CD4-positive, alpha-beta T cell treated with Interleukin-6 at 100 ng/mL for 8 hours (primary cell): ENCODE data around the gene DYNC1LI1.

Source experiments
- DNase-seq: peaks from one replicate; pipeline ENCODE4 v3.0.0-alpha.2; 2020; ENCODE audit warnings: mixed read lengths, low spot score

Gene DYNC1LI1

DNA sequence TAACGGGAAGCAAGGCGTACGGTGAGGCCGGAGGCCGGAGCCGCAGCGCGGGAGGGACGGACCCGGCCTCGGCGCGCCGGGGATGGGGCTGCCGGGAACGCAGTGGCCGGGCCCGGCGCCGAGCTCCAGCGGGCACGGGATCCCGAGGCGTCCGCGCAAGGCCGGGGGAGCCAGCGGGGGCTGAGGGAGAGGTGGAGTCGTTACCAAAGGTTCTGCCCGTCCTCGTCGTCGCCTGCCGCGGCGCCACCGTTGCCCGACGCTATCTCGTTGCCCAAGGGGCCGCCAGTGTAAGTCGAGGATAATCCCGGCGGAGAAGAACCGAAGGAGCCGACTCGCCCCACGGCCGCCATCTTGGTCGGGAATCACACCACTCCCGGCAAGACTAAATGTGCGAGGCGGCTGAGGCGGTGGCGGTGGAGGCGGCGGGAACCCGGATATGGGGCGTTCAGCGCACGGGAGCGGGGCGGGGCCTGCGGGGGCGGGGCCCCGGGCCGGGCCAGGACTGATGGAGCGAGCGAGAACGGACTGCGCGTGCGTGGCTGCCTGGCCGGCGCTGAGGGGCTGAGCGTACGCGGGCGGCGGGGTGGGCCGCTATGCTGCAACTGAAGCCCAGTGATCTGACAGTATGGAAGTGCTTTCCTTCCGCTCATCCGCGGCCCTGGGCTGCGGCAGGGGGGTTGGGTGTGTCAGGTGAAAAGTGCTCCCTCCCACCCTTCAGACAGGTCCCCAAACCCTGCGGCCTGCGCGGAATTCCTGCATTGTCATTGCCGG, at the start of gene DYNC1LI1:
DYNC1LI1 (minus strand) TSS at position 438 of the 771 bp plus-strand sequence; CDS start at position 350, 88 bp downstream.
- peak; percentile 92 for DNase-seq

DNA sequence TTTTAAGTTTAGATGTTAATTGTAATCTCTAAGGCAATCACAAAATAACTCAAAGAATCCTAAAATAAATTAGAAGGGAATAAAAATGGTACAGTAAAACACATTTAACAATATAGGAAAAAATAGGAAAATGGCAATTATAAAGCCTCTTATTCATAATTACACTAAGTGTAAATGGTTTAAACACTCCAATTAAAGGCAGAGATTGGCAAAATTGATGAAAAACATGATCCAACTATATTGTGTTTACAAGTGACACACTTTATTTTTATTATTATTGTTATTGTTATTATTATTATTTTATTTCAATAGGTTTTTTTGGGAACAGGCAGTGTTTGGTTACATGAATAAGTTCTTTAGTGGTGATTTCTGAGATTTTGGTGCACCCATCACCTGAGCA, 48.7 kb upstream of the DYNC1LI1 start:
- no peak for DNase-seq

DNA sequence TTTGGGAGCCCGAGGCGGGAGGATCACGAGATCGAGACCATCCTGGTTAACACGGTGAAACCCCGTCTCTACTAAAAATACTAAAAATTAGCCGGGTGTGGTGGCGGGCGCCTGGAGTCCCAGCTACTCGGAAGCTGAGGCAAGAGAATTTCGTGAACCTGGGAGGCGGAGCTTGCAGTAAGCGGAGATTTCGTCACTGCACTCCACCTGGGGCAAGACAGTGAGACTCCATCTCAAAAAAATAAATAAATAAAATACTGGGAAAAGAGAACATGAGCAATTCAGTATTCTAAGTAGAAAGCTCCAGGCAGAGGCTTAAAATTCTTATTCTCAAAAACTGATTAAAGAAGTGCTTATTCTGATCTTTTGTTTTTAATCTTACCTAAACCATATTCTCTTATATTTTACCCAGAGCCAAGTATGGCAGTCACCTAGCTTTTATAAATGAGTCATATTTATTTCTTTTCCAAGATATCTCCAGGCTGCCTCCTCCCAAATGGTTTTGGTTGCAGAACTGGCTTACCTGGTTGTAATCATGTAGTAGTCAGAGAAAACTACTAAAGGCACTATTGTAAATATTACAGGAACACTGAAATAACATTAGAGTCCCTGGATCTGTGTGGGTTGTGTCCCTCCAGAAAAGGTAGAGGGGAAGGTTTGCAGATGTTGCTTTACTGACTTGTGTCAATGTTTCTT, 45.8 kb upstream of the DYNC1LI1 start:
- DNase-seq: no peak

DNA sequence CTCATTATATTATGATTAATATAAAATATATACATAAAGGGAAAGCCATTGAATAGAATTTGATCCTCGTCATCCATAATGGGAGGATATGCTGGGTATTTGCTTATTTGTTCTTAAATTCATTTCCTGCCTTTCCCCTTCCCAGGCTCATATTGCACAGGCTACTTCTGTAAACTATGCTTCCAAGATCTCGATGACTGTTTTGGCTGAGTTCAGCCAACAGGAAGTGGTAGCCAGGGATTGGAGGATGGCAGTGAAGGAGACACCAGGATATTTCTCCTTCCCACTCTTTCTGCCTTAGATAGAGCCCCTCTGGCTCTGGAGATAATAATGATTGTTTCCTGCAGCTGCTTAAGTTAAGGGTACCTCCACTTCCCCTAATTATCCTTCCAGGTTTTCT, 44.3 kb upstream of the DYNC1LI1 start:
- no peak for DNase-seq

DNA sequence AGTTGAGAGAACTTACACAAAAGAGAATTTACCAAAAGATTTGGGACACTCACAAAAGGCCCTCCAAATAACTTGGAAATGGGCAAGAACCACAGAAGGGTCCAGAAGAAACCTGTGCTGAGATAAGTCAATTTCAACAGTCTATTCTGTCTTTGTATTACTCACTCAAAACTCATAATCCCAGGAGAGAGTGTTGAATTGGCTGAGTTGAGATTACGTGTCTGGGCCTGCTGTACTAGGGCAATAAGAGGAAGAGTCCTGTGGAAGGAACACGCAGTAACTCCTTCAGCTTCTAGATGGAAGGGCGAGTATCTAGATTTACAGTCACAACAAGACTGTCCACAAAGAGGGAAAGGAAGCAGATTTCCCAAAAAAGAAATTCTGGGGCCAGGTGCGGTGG, 42.5 kb upstream of the DYNC1LI1 start:
- DNase-seq: no peak

DNA sequence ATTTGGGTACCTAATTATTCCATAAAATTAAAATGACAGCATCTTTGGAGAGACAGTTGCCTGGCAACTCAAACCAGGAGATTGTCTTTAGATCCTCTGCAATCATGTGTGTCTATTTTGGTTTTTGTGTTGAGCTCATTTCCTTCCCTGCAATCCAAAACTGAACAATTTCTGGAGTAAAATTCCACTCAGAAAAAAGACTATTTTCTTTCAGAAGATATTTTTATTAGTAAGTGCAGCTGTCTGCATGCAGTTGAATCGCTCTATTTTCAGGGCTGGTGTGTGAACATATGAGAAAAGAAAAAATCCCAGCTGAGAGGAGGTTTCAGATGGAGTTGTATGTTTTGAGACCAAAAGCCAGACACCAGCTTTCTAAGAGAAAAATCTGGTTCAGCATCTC, 41.9 kb upstream of the DYNC1LI1 start:
- DNase-seq: no peak

DNA sequence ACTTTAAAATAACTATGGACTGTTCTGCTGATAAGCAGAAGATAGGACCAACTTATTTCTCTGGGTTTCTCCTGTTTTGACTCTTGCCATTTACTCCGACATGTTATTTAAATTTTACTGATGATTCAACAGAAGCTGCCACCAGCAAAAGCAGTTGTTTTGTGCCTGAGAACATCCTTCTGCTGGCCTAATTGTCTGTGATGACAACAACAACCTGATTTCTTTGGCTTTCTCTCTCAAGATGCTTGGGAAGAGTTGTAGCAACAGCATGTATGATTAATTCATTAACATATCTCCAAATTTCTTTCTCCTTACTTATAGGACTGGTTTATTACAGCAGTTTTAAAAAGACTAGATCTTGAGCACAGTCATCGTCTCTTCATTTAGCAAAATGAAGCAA, 36.9 kb upstream of the DYNC1LI1 start:
- no peak for DNase-seq

DNA sequence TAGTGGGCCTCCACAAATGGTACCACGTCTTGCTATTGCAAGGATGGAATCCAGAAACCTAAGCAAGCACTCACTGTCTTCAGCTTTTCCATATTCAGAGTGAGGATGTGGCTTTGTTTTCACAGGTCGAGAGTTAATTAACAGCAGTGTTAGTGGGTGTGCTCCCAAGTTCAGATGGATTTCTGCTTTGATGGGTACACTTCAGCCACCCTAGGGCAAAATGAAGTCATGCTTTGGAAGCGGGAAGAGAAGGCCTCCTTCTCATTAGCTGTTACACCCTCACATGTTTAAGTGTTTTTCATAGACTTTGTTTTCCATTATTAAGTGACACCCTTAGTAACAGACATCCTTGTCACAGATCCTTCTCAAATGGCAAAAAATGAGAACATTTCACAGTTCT, 36.3 kb upstream of the DYNC1LI1 start:
- no peak for DNase-seq

DNA sequence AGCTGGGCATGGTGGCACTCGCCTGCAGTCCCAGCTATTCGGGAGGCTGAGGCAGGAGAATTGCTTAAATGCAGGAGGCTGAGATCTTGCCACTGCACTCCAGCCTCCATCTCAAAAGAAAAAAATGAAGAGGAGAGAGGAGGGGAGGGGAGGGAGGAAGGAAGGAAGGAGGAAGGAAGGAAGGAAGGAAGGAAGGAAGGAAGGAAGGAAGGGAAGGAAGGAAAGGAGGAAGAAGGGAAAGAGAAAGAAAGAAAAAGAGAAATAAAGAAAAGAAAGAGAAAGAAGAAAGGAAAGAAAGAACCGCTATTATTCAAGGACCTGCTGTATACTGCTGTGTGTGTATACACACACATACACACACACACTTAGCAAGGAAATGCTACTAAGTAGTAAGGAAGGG, 35.6 kb upstream of the DYNC1LI1 start:
- no peak for DNase-seq

DNA sequence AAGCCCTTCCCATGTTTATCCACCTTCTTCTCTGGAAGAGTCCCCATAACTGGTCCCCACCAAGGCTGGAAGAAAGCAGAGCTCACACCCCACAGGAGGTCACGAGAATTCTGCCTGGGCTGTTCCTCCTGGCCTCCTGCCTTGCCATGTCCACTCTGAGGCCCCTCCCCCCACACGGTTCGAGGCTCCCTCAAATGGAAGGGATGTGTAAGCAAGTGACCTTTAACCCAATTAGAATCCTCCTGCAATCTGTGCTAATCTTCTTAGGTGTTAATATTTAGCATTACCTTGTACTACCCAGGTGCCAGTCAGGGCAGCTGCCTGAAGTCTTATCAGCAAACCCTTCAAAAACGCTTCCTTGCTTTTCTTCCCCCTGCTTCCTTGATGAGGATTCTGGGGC, 32.4 kb upstream of the DYNC1LI1 start:
- DNase-seq: no peak

DNA sequence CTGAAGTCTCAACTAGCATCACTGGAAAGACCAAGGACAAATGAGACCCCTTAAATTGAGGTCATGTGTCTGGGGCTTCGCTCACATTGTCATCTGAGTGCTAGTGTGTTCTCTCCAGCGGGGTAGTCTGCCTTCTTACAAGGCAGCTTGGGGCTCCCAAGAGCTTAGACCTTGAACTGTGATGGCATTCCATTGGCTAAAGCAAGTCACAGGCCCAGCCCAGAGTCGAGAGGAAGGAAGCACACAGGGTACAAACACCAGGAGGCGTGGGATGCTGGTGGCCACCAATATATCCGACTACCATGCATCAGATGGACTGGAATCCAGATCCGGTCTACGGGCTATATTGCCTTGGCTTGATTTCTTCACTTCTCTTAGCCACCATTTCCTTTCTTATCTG, 31.5 kb upstream of the DYNC1LI1 start:
- no peak for DNase-seq

DNA sequence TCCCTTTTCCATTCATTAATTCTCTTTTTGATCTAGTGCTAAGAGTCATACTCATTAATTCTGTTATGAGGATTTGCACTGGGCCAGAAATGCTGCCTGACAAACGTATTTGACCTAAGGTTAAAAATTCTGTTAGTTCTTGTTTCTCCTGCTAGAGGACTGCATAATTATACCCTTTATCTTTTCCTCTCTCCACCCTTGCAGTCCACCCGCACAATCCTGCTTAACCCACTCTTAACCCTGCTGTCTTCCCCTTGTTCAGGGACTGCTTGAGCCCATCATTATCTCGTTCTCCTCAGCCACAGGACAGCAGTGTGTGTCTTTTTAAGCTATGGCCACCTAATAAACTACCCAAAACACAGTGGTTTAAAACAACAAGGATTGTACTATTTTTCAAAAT, 31.1 kb upstream of the DYNC1LI1 start:
- no peak for DNase-seq

DNA sequence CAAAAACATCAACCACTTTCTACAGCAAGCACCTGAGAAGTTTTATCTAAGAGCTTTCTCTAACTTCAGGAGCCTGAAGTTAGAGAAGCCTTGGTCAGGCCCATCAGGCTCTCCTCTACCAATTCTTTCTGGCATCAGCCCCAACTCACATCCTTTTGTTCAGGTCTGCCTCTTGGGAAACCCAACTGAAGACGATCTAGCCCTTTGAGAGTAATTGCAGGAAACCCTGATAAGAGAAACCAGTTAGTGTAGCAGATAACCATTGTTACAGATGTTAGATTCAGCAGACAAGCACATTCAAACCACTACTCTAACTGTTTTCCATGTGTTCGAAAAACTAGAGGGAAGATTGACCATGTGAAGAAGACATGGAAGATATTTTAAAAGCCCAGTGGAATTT, 27.0 kb upstream of the DYNC1LI1 start:
- DNase-seq: no peak

DNA sequence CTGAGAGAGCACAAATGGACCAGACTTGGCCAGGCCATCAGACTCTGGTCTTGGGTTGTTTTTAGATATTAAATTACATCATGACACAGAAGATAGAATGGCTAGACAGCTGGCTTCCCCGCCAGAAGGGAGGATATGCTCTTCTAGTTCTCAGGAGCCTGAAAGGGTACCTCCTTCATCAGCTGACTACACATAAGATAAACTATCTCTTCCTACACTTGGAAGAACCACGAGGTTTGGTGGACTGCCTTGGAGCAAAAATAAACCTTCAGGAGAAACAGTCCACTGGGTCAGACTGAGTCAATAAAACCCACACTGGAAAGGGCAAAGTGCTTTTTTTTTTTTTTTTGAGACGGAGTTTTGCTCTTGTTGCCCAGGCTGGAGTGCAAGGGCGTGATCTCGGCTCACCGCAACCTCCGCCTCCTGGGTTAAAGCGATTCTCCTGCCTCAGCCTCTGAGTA, 26.3 kb upstream of the DYNC1LI1 start:
- DNase-seq: no peak

DNA sequence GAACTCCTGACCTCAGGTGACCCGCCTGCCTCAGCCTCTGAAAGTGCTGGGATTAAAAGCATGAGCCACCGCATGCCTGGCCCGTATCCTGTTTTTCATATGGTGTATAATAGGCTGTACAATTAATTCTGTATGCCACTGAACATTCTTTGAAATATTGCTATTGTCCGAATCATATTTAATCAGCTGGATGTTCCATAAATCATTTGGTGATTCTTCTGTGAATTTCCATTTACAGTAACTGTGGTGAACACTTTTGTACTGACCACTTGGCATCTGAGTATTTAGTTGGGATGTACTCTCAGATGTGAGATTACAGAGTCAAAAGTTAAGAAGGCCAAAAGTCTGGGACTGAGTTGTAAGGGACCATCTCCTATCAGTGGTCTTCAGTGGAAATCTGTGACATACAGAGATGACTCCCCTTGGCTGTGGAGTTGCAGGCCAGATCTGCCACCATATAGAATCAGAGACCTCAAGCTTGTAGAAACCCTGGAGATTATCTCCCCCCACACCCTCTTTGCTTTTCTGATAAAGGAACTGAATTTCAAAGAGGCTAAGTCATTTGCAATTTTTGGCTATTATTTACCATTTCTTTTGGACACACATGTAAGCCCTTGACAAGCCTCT, 25.7 kb upstream of the DYNC1LI1 start:
- no peak for DNase-seq

DNA sequence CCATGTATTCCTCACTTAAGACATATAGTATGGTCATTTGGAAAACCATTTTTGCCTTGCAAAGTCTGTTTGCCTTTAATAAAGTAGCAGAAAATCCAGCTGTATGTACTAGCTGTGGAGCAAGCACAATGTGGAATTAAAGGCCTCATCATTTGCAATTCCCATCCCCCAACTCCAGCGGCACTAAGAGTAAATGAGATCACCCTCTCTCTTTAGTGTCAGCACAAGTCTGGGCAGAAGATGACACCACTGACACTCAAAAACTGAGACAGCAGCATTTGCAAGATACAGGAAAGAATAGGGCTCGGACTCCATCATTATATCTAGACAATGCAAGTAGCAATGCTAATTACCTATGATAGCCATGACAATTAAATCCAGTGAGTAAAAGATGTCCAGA, 24.7 kb upstream of the DYNC1LI1 start:
- DNase-seq: no peak

DNA sequence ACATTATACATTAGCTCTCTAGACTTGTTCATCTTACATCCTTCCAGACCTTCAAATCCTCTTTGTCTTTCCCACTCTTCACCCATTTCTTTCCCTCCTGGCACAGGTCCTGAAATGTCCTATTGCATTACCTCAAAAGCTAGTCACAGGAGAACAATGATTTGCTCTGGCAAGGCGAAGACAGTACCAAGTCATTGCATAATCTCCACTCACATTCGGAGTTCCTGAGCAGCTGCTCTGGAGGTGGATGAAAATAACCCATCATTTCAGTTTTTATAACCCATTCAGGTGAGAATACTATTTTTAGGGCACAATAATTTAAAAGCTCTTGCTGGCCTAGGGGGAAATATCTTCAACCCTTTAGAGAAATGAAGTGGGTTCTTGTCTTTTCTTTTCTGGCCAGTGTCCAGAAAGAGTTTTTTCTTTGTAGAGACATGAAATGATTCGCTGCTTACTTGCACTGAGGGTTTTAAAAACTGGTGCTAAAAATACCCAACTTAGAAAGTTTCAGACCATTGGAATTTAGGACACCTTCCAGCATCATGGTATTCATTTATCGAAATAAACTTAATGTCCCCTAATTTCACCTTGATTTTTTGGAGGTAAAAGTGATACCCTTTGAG, 23.4 kb upstream of the DYNC1LI1 start:
- DNase-seq: no peak

DNA sequence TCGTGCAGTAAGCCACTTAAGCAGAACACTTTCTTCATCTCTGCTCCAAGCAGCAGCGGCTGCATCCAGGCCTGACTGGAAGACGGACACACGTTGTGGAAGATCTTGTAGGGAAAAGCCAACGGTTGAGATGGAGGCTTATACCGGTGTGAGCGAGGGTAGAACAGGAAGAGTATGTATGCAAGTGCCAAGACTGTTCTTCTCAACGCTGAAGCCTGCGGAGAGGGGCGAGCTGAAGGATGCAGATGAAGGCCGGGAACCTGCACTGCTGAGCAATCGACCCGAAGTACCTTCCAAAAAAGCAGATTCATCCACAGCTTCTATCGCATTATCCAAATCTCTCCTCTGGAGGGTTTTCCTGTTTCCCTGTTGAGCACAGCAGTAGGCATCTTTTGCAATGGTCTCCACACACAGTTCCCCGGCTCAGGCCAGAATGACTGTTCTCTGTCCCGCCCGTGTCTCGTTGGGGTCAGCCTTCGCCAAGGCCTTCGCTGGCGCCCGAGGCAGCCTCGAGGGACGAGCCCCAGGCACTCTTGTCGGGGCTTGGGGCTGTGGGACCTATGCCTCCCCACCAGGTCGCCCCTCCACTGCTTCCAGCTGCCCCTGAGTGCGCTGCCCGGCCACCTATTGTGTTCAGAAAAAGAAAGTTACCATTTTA, 22.2 kb upstream of the DYNC1LI1 start:
- DNase-seq: no peak

DNA sequence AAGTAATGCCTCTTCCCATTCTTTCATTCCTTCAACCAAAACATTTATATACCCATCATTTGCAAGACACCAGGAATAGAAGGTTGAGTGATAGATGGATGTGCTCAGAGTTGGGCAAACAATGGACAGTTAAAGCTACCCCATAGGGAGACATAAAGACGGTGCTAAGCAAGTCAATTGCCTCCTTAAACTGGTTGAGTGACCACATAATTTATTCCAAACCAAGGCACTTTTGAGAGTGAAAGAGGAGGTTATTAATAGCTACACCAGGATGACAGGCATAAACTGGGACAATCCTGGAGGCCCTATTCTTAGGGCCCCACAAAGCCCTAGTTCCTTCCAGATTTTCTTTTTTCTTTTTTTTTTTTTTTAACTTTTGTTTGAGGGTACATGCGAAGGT, 21.4 kb upstream of the DYNC1LI1 start:
- DNase-seq: no peak

DNA sequence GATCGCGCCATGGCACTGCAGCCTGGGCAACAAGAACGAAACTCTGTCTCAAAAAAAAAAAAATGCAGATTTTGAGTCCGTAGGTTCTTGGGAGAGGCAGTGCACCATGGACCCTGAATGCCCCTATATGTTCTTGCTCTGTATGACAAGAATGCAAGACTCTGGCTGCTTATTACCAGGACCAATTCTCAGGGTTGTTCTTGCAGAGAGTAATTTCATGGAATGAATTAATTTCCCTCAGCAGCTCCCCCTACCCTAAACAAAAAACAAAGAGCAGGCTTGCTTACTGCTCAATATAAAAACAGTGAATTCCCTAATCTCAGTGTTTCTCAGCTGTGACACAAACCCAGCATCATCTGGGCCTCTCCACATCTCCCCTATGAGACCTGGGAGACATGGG, 20.5 kb upstream of the DYNC1LI1 start:
- DNase-seq: no peak

DNA sequence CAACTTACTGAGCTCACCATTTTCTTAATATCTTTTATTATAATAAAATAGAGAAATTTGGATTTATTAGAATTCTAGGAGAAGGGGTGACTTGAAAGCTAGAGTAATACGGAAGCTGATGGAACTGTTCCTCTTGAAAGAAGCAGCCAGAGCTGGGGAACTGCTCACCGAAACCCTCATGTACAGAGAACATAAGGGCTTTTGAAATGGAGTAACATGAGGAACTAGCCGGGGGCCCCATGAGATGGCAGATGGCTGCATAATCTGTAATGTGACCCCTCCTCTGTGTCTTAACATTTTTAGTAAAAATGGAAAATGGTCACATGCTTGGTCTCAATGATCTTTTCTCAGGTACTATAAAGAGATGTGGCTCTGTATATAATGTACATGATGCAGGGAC, 15.7 kb upstream of the DYNC1LI1 start:
- DNase-seq: no peak

DNA sequence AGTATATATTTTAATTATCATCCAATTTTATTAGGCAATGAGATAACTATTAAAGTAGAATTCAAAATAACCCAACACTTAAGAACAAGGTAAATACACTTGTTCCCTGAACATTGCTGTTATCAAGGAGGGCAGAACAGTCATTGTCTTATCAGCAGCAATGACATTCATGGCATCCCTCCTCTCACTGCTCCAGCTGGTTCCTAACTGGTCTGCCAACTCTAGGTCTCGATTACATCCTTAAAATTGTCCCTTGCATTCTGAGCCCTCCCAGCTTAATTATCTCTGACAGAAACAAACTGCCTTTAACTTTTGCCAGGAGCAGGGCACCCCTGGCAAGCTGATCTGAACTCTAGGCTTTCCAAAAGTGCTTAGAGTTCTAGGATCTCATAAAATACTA, 14.0 kb upstream of the DYNC1LI1 start:
- DNase-seq: no peak
